H1 (cell line): Measurements from ENCODE around the gene IL12B. TPM values are rescaled to one million over a fixed set of nuclear protein-coding genes. Genes with fewer than 3 reads are reported as not detected.

Experiments used
- CTCF ChIA-PET: fragments of 300-600 bp; sonication (Branson Sonifier 250); formaldehyde crosslinking; loops from one replicate; lab custom pipeline; 2021; ENCODE audit not compliant: partially characterized antibody; lab: Charles Lee
- POLR2A ChIA-PET: fragments of 300-600 bp; sonication (Branson Sonifier 250); formaldehyde crosslinking; loops from one replicate; lab custom pipeline; 2021; ENCODE audit warnings: inconsistent platforms; ENCODE audit not compliant: partially characterized antibody; lab: Charles Lee
- DNase-seq, 2 experiments: peaks; one replicate each; pipeline versions ENCODE4 v3.0.0 to v3.0.0-alpha.2; 2010 to 2022; ENCODE audit warnings: low spot score in 2 of 2, low read depth in 1 of 2, mixed read lengths in 1 of 2
- FAIRE-seq: peaks from 2 replicates; lab custom pipeline; 2011; peaks lifted over from hg19 to GRCh38; lab: Jason Lieb, UNC
- H2AFZ ChIP-seq: 2 replicates; pipeline ENCODE4 v1.8.1; 2012; ENCODE audit warnings: low read length, inconsistent platforms
- H2AK5ac ChIP-seq: 2 replicates; pipeline ENCODE4 v1.6.1; 2013; ENCODE audit warnings: low read depth, low read length
- H2BK120ac ChIP-seq: replicated peaks from 2 replicates; pipeline ENCODE3; 2013; ENCODE audit warnings: low read depth, low read length, inconsistent platforms
- H2BK12ac ChIP-seq: 2 replicates; pipeline ENCODE4 v1.6.1; 2013; ENCODE audit warnings: low read depth, low read length
- H2BK15ac ChIP-seq: 2 replicates; pipeline ENCODE4 v1.6.1; 2013; ENCODE audit warnings: low read length
- H2BK20ac ChIP-seq: 2 replicates; pipeline ENCODE4 v1.6.1; 2013; ENCODE audit warnings: low read length
- H2BK5ac ChIP-seq: 2 replicates; pipeline ENCODE4 v1.6.1; 2013; ENCODE audit warnings: low read depth, low read length
- H3K14ac ChIP-seq: 2 replicates; pipeline ENCODE4 v1.6.1; 2013; ENCODE audit warnings: inconsistent platforms; ENCODE audit not compliant: insufficient read length
- H3K18ac ChIP-seq: 2 replicates; pipeline ENCODE4 v1.6.1; 2013; ENCODE audit warnings: low read length; ENCODE audit errors: extremely low read depth
- H3K23ac ChIP-seq: 2 replicates; pipeline ENCODE4 v1.6.1; 2013; ENCODE audit warnings: inconsistent platforms; ENCODE audit not compliant: insufficient read length
- H3K23me2 ChIP-seq: 2 replicates; pipeline ENCODE4 v1.6.1; 2013; ENCODE audit warnings: low read depth, low read length
- H3K27ac ChIP-seq: 2 replicates; pipeline ENCODE4 v1.6.1; 2011; ENCODE audit warnings: low read depth, low read length, inconsistent platforms
- H3K27me3 ChIP-seq, 4 experiments: replicated peaks in 1 of 4; 1 replicate in 1 of 4; 2 replicates in 3 of 4; pipeline versions ENCODE4 v1.6.1 to v1.8.1; 2011 to 2013; ENCODE audit warnings: low read length in 3 of 4, mild to moderate bottlenecking in 3 of 4, inconsistent platforms in 2 of 4, mixed read lengths in 2 of 4, moderate library complexity in 1 of 4; ENCODE audit not compliant: control insufficient read depth in 3 of 4, insufficient read depth in 3 of 4; ENCODE audit errors: extremely low read depth in 1 of 4
- H3K36me3 ChIP-seq, 4 experiments: 2 replicates each; pipeline versions ENCODE4 v1.6.1 to v1.8.1; 2011 to 2013; ENCODE audit warnings: mild to moderate bottlenecking in 4 of 4, low read length in 3 of 4, moderate library complexity in 2 of 4, control low read depth in 1 of 4, inconsistent platforms in 1 of 4; ENCODE audit not compliant: insufficient read depth in 4 of 4, control insufficient read depth in 2 of 4
- H3K4ac ChIP-seq: replicated peaks from 2 replicates; pipeline ENCODE3; 2013; ENCODE audit warnings: low read length, low read depth, mixed read lengths, inconsistent platforms; ENCODE audit not compliant: insufficient read length
- H3K4me1 ChIP-seq, 4 experiments: replicated peaks in 1 of 4; 1 replicate in 1 of 4; 2 replicates in 3 of 4; pipeline versions ENCODE4 v1.6.1 to v1.8.1; 2011 to 2013; ENCODE audit warnings: low read length in 3 of 4, inconsistent platforms in 2 of 4, mixed read lengths in 1 of 4; ENCODE audit not compliant: insufficient read depth in 4 of 4, control insufficient read depth in 3 of 4
- H3K4me2 ChIP-seq, 2 experiments: 2 replicates each; pipeline versions ENCODE4 v1.6.1 to v1.8.1; 2011 to 2013; ENCODE audit warnings: low read depth in 2 of 2, low read length in 2 of 2, control low read depth in 1 of 2, inconsistent platforms in 1 of 2, mild to moderate bottlenecking in 1 of 2; ENCODE audit not compliant: insufficient read depth in 1 of 2
- H3K4me3 ChIP-seq, 4 experiments: fragments of 200-600, 300-600 bp in 1 of 4; sonication (generic), shearing (Covaris generic), sonication (Bioruptor Twin) in 1 of 4; 2 replicates each; pipeline versions ENCODE4 v1.5.1 to v1.8.1; 2011 to 2016; ENCODE audit warnings: low read length in 4 of 4, low read depth in 3 of 4, control low read depth in 2 of 4, inconsistent platforms in 2 of 4, mild to moderate bottlenecking in 2 of 4, mixed read lengths in 1 of 4, moderate library complexity in 1 of 4; ENCODE audit not compliant: insufficient read depth in 2 of 4; ENCODE audit errors: extremely low read depth in 1 of 4
- H3K56ac ChIP-seq: replicated peaks from 2 replicates; pipeline ENCODE3; 2013; ENCODE audit warnings: low read depth, mild to moderate bottlenecking, mixed read lengths, low read length, inconsistent platforms; ENCODE audit not compliant: insufficient read length
- H3K79me1 ChIP-seq: 2 replicates; pipeline ENCODE4 v1.6.1; 2013; ENCODE audit warnings: low read depth, low read length, control low read depth
- H3K79me2 ChIP-seq, 2 experiments: 2 replicates each; pipeline versions ENCODE4 v1.6.1 to v1.8.1; 2012 to 2013; ENCODE audit warnings: low read length in 2 of 2, mild to moderate bottlenecking in 2 of 2, inconsistent platforms in 1 of 2; ENCODE audit not compliant: insufficient read depth in 2 of 2, control insufficient read depth in 1 of 2
- H3K9ac ChIP-seq, 4 experiments: replicated peaks in 1 of 4; 1 replicate in 1 of 4; 2 replicates in 3 of 4; pipeline versions ENCODE4 v1.6.1 to v1.8.1; 2011 to 2013; ENCODE audit warnings: low read depth in 3 of 4, low read length in 3 of 4, control low read depth in 2 of 4, mild to moderate bottlenecking in 2 of 4, moderate library complexity in 2 of 4, inconsistent platforms in 1 of 4; ENCODE audit errors: extremely low read depth in 1 of 4
- H3K9me3 ChIP-seq, 2 experiments: 2 replicates each; pipeline versions ENCODE4 v1.6.1 to v1.8.1; 2012 to 2013; ENCODE audit warnings: mild to moderate bottlenecking in 2 of 2, moderate library complexity in 2 of 2, control low read depth in 1 of 2, inconsistent platforms in 1 of 2, low read depth in 1 of 2, low read length in 1 of 2, mixed read lengths in 1 of 2; ENCODE audit not compliant: insufficient read depth in 2 of 2
- H4K20me1 ChIP-seq, 2 experiments: replicated peaks in 1 of 2; 2 replicates each; pipeline versions ENCODE3 to v1.8.1; 2011 to 2013; ENCODE audit warnings: inconsistent platforms in 2 of 2, low read length in 2 of 2, mild to moderate bottlenecking in 1 of 2; ENCODE audit not compliant: insufficient read depth in 2 of 2, control insufficient read depth in 1 of 2
- H4K5ac ChIP-seq: 2 replicates; pipeline ENCODE4 v1.6.1; 2013; ENCODE audit warnings: low read length, low read depth, mixed read lengths, inconsistent platforms; ENCODE audit not compliant: insufficient read length
- H4K8ac ChIP-seq: 2 replicates; pipeline ENCODE4 v1.8.0; 2013; ENCODE audit warnings: mild to moderate bottlenecking, moderate library complexity, low read length, inconsistent platforms; ENCODE audit not compliant: insufficient read depth; ENCODE audit errors: extremely low read depth
- H4K91ac ChIP-seq: replicated peaks from 2 replicates; pipeline ENCODE3; 2013; ENCODE audit warnings: low read length, mixed read lengths, inconsistent platforms; ENCODE audit not compliant: insufficient read length
- KDM1A ChIP-seq: fragments of 200-600, 300-600 bp; sonication (generic); IDR thresholded peaks from 2 replicates; pipeline ENCODE4 v1.7.1; 2016; ENCODE audit warnings: mild to moderate bottlenecking, low read length, borderline replicate concordance
- WGBS, 2 experiments: shearing (Covaris generic) in 1 of 2; methylation state at CpG; one replicate each; pipeline versions ENCODE4 v1.1.6 to v1.1.7; 2013 to 2015; ENCODE audit warnings: low lambda C conversion rate in 2 of 2, mixed read lengths in 2 of 2, inconsistent platforms in 1 of 2, low coverage in 1 of 2, missing lambda C conversion rate in 1 of 2; ENCODE audit not compliant: insufficient replicate concordance in 2 of 2, insufficient coverage in 1 of 2, insufficient read length in 1 of 2; ENCODE audit errors: extremely low coverage in 1 of 2, missing lambda C conversion rate in 1 of 2; 5-methylcytosine and 5-hydroxymethylcytosine counted together
- polyA plus RNA-seq, 7 experiments: library from polyadenylated mRNA; depleted of rRNA in 3 of 7; stranded (reverse) in 5 of 7; unstranded in 2 of 7; fragments of >200 nt in 5 of 7; fragments of 200-250 nt in 2 of 7; gene quantifications; 1 replicate in 5 of 7; 2 replicates in 1 of 7; 4 replicates in 1 of 7; pipeline versions ENCODE4 v1.2.1 to v1.2.3, GENCODE V29; 2011 to 2013; ENCODE audit warnings: missing spikeins in 2 of 7, mixed read lengths in 2 of 7
- total RNA-seq: library from RNA; stranded (reverse); fragmentation: NEBNext Ultra II Directional; extraction: Animal tissue kit (Norgen Biotek cat#: 25700); gene quantifications from 2 replicates; pipeline ENCODE4 v1.2.1, GENCODE V29; 2021

The IL12B gene
- total and polyA plus RNA-seq, 2 of the 8 experiments (the other 6 are each of a cell fraction or from before 2014, with no cell fraction given): not detected

- POLR2A ChIA-PET: no interaction called here
- Histone ChIP-seq H2BK15ac (no peak overlapping the region), H4K5ac (no peak overlapping the region), H2BK5ac (no peak overlapping the region), H3K9ac (no peak overlapping the region), H4K91ac (no peak overlapping the region), H3K4ac (no peak overlapping the region), H3K9me3 (no peaks in the 10 kb centered on the region), H3K18ac (no peak overlapping the region), H3K36me3 (no peaks in the 10 kb centered on the region), H3K23ac (no peak overlapping the region), H2BK120ac (no peak overlapping the region), H3K79me1 (no peaks in the 10 kb centered on the region), H3K79me2 (no peaks in the 10 kb centered on the region), H3K14ac (no peak overlapping the region), H2AK5ac (no peak overlapping the region), H3K23me2 (no peaks in the 10 kb centered on the region), H3K56ac (no peak overlapping the region), H2BK12ac (no peak overlapping the region), H3K4me3 (no peak overlapping the region), H4K8ac (no peak overlapping the region), H3K4me2 (no peak overlapping the region), H2BK20ac (no peak overlapping the region), H3K27me3 (no peaks in the 10 kb centered on the region), H3K4me1 (no peaks in the 10 kb centered on the region), H4K20me1 (no peaks in the 10 kb centered on the region), H2AFZ (no peak overlapping the region), H3K27ac (no peak overlapping the region)
- no peak for TF ChIP-seq KDM1A
- no peak for FAIRE-seq
- CTCF ChIA-PET: no interaction called here
- no peak for DNase-seq
- 98% methylated on average over 2 of the region's 2 CpGs; no CpG with 5 or more reads in 1 of the 2 experiments for WGBS, 2 experiments
Measured at GRCh38 chr5:159359408-159359807, 29.1 kb upstream of the IL12B start.
